Stimulated activated CD8-positive, alpha-beta memory T cell treated with anti-CD3 and anti-CD28 coated beads, Interleukin-7, amount 100 ng/mL, for 1 hour (primary cell): Measurements from ENCODE around the gene PAPPA2.
"Not testable (repeated sequence)": the region's sequence is repeated elsewhere in the genome, so short reads cannot be mapped to it uniquely, and the experiment has no call there.

Experiments
- DNase-seq, 2 donors: peaks; one replicate each; pipeline ENCODE4 v3.0.0-alpha.2; 2020; ENCODE audit warnings: low read depth in 2 of 2

Gene PAPPA2

GRCh38 chr1:176552217-176552991 is 89.4 kb downstream of the PAPPA2 start:
- DNase-seq, result no peak

- no peak for DNase-seq
These were observed 90.0 kb downstream of the PAPPA2 start for GRCh38 chr1:176552999-176553398.

- no peak for DNase-seq
These were observed 93.3 kb downstream of the PAPPA2 start for GRCh38 chr1:176556288-176556687.

- DNase-seq, result no peak
These were observed 94.7 kb downstream of the PAPPA2 start for GRCh38 chr1:176557543-176558258.

- no peak for DNase-seq
These were observed 95.6 kb downstream of the PAPPA2 start for GRCh38 chr1:176558561-176558960.

GRCh38 chr1:176559474-176559873 is 96.5 kb downstream of the PAPPA2 start:
- DNase-seq, result no peak

- DNase-seq, result no peak
These were observed 96.9 kb downstream of the PAPPA2 start for GRCh38 chr1:176559878-176560277.

- DNase-seq, result no peak
These were observed 97.7 kb downstream of the PAPPA2 start for GRCh38 chr1:176560681-176561080.

- DNase-seq, result not testable (repeated sequence)
These were observed 98.8 kb downstream of the PAPPA2 start for GRCh38 chr1:176561761-176562160.

- DNase-seq, result no peak
These were observed 103.3 kb downstream of the PAPPA2 start for GRCh38 chr1:176566004-176566975.

- no peak for DNase-seq
These were observed 104.3 kb downstream of the PAPPA2 start for GRCh38 chr1:176567190-176567794.

GRCh38 chr1:176568185-176568584 is 105.2 kb downstream of the PAPPA2 start:
- DNase-seq, result no peak

GRCh38 chr1:176574756-176575155 is 111.8 kb downstream of the PAPPA2 start:
- no peak for DNase-seq

- no peak for DNase-seq
These were observed 113.0 kb downstream of the PAPPA2 start for GRCh38 chr1:176575991-176576390.

- no peak for DNase-seq
These were observed 113.7 kb downstream of the PAPPA2 start for GRCh38 chr1:176576670-176577069.

- no peak for DNase-seq
These were observed 114.7 kb downstream of the PAPPA2 start for GRCh38 chr1:176577646-176578197.

- DNase-seq, result no peak
These were observed 116.1 kb downstream of the PAPPA2 start for GRCh38 chr1:176579087-176579486.

- DNase-seq, result no peak
These were observed 132.2 kb downstream of the PAPPA2 start for GRCh38 chr1:176595217-176595616.

- no peak for DNase-seq
These were observed 138.4 kb downstream of the PAPPA2 start for GRCh38 chr1:176601348-176601747.

- DNase-seq, result no peak
These were observed 139.5 kb downstream of the PAPPA2 start for GRCh38 chr1:176602388-176603004.

- no peak for DNase-seq
These were observed 140.7 kb downstream of the PAPPA2 start for GRCh38 chr1:176603696-176604095.
